ENCODE results near the gene PLA1A. TPM values are rescaled to one million over a fixed set of nuclear protein-coding genes. Genes with fewer than 3 reads are reported as not detected.
A peak's percentile ranks its signal among the peaks of the same experiment; 100 is the strongest.

The PLA1A gene
- total RNA-seq, 1 donor from 2014 or later = 1.1 TPM

- Mint-ChIP-seq H3K4me3 (peak overlapping the region; percentile 73), H3K27ac (peak overlapping the region; percentile 97), H3K9me3 (no peaks in the 10 kb centered on the region), H3K4me1 (peaks cover 65% of the 10 kb centered on the region), H3K36me3 (ENCODE audit: low read depth) (no peaks in the 10 kb centered on the region), H3K27me3 (no peaks in the 10 kb centered on the region)
- CTCF ChIA-PET = interaction anchor here (0.6 to 2.3 kb wide), 5 partner anchors 10 to 102 kb away, joined by 3 to 7 read pairs (median 3); no protein-coding TSS in a partner anchor
- peak; percentile 12 for ATAC-seq (ENCODE audit: low read depth)
- POLR2A ChIA-PET = interaction anchor here (0.6 to 4.4 kb wide), 14 partner anchors 10 to 332 kb away, joined by 3 to 51 read pairs (median 6); partner anchors contain the start of genes ADPRH, CD80, COX17 and TIMMDC1
- intact Hi-C loops (cut with micrococcal nuclease) = no loop called here
- peak; percentile 22 for DNase-seq
- TF ChIP-seq, protein P1, sequence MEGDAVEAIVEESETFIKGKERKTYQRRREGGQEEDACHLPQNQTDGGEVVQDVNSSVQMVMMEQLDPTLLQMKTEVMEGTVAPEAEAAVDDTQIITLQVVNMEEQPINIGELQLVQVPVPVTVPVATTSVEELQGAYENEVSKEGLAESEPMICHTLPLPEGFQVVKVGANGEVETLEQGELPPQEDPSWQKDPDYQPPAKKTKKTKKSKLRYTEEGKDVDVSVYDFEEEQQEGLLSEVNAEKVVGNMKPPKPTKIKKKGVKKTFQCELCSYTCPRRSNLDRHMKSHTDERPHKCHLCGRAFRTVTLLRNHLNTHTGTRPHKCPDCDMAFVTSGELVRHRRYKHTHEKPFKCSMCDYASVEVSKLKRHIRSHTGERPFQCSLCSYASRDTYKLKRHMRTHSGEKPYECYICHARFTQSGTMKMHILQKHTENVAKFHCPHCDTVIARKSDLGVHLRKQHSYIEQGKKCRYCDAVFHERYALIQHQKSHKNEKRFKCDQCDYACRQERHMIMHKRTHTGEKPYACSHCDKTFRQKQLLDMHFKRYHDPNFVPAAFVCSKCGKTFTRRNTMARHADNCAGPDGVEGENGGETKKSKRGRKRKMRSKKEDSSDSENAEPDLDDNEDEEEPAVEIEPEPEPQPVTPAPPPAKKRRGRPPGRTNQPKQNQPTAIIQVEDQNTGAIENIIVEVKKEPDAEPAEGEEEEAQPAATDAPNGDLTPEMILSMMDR (IDR thresholded peaks at IDR 0.05) = no peak
Measured at GRCh38 chr3:119627461-119627860, 29.8 kb downstream of the PLA1A start.

- peak overlapping the region; percentile 73 for H3K4me3 Mint-ChIP-seq
- ATAC-seq (ENCODE audit: low read depth) = peak; percentile 84
- no peaks in the 10 kb centered on the region for H3K27me3 Mint-ChIP-seq
- peak; percentile 43 for DNase-seq
- H3K27ac Mint-ChIP-seq = peak overlapping the region; percentile 97
- H3K9me3 Mint-ChIP-seq = no peaks in the 10 kb centered on the region
- ChIA-PET POLR2A (interaction anchor here (0.9 to 4.4 kb wide), 13 partner anchors 9 to 333 kb away, joined by 3 to 51 read pairs (median 7); partner anchors contain the start of genes ADPRH, CD80, COX17 and TIMMDC1), CTCF (interaction anchor here (0.7 to 2.3 kb wide), 9 partner anchors 9 to 103 kb away, joined by 3 to 7 read pairs (median 3); partner anchors contain the start of gene CD80)
- no peaks in the 10 kb centered on the region for H3K36me3 Mint-ChIP-seq (ENCODE audit: low read depth)
- TF ChIP-seq, protein P1 (IDR thresholded peaks at IDR 0.05) = no peak
- peaks cover 68% of the 10 kb centered on the region for H3K4me1 Mint-ChIP-seq
- intact Hi-C loops (cut with micrococcal nuclease) = loop anchor here (1.0 to 2.0 kb wide), 5 partner anchors 36 to 72 kb away; partner anchors contain the start of gene COX17
Measured at GRCh38 chr3:119628390-119628789, 30.7 kb downstream of the PLA1A start.

GRCh38 chr3:119628816-119629445 is 31.2 kb downstream of the PLA1A start:
- H3K4me3 Mint-ChIP-seq = peak overlapping the region; percentile 73
- ATAC-seq (ENCODE audit: low read depth) (peak; percentile 69), DNase-seq (peak; percentile 24)
- no peaks in the 10 kb centered on the region for H3K36me3 Mint-ChIP-seq (ENCODE audit: low read depth)
- no peaks in the 10 kb centered on the region for H3K9me3 Mint-ChIP-seq
- H3K4me1 Mint-ChIP-seq = peaks cover 70% of the 10 kb centered on the region
- ChIA-PET CTCF (interaction anchor here (0.7 to 1.4 kb wide), 7 partner anchors 8 to 69 kb away, joined by 3 to 6 read pairs (median 3); partner anchors contain the start of gene CD80), POLR2A (interaction anchor here (0.9 to 4.4 kb wide), 12 partner anchors 9 to 131 kb away, joined by 3 to 51 read pairs (median 8); partner anchors contain the start of genes ADPRH, CD80, COX17 and TIMMDC1)
- H3K27ac Mint-ChIP-seq = peak overlapping the region; percentile 97
- TF ChIP-seq, protein P1 (IDR thresholded peaks at IDR 0.05) = no peak
- intact Hi-C loops (cut with micrococcal nuclease) = loop anchor here (1.0 to 2.0 kb wide), 6 partner anchors 9 to 72 kb away; partner anchors contain the start of gene COX17
- H3K27me3 Mint-ChIP-seq = no peaks in the 10 kb centered on the region

GRCh38 chr3:119630128-119630879 is 32.6 kb downstream of the PLA1A start:
- Mint-ChIP-seq H3K36me3 (ENCODE audit: low read depth) (no peaks in the 10 kb centered on the region), H3K4me1 (peaks cover 67% of the 10 kb centered on the region), H3K27ac (peak overlapping the region; percentile 97), H3K4me3 (no peak overlapping the region), H3K27me3 (no peaks in the 10 kb centered on the region), H3K9me3 (no peaks in the 10 kb centered on the region)
- DNase-seq (no peak), ATAC-seq (ENCODE audit: low read depth) (no peak)
- TF ChIP-seq, protein P1 (IDR thresholded peaks at IDR 0.05) = no peak
- intact Hi-C loops (cut with micrococcal nuclease) = no loop called here
- ChIA-PET CTCF (interaction anchor here (1.2 kb wide), 1 partner anchor 71 kb away, joined by 3 read pairs; the partner anchor contains the start of gene CD80), POLR2A (interaction anchor here (0.8 to 4.4 kb wide), 3 partner anchors 7 to 75 kb away, joined by 3 to 51 read pairs (median 5); partner anchors contain the start of gene COX17)
